Measurements from ENCODE around the gene GRM2.
"Not testable (repeated sequence)": the region's sequence is repeated elsewhere in the genome, so short reads cannot be mapped to it uniquely, and the experiment has no call there.

The GRM2 gene

GRCh38 chr3:51729042-51729633, 22.3 kb downstream of the GRM2 start:
- DNase-seq = no peak

- DNase-seq = no peak
These were observed 27.1 kb downstream of the GRM2 start for GRCh38 chr3:51733859-51734571.

- DNase-seq = no peak
These were observed 27.7 kb downstream of the GRM2 start for GRCh38 chr3:51734572-51734907.

- no peak for DNase-seq
These were observed 28.2 kb downstream of the GRM2 start for GRCh38 chr3:51735039-51735438.

DNA sequence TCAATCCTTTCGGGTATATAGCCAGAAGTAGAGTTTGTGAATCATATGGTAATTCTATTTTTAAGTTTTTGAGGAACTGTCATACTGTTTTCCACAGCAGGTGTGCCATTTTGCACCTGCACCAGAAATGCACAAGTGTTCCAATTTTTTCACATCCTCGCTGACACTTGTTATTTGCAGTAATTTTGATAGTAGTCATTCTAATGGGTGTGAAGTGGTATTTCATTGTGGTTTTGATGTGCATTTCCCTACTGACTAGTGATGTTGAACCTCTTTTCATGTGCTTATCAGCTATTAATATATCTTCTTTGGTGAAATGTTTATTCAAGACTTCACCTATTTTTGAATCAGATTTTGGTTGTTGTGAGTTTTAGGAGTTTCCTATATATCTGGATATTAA, 29.1 kb downstream of the GRM2 start:
- DNase-seq = no peak

GRCh38 chr3:51739110-51739509, 32.2 kb downstream of the GRM2 start:
- no peak for DNase-seq

DNA sequence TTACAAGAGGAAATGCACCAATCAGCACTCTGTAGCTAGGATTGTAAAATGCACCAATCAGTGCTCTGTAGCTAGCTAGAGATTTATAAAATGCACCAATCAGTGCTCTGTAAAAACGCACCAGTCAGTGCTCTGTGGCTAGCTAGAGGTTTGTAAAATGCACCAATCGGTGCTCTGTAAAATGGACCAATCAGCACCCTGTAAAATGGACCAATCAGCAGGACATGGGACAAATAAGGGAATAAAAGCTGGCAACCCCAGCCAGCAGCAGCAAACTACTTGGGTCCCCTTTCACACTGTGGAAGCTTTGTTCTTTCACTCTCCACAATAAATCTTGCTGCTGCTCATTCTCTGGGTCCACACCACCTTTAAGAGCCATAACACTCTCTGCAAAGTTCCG, 35.5 kb downstream of the GRM2 start:
- not testable (repeated sequence) for DNase-seq

- DNase-seq = not testable (repeated sequence)
These were observed 36.1 kb downstream of the GRM2 start for GRCh38 chr3:51742978-51743377.

- no peak for DNase-seq
These were observed 41.0 kb downstream of the GRM2 start for GRCh38 chr3:51747840-51748239.

- DNase-seq = no peak
These were observed 41.5 kb downstream of the GRM2 start for GRCh38 chr3:51748327-51748726.

GRCh38 chr3:51750878-51751277, 44.0 kb downstream of the GRM2 start:
- DNase-seq = no peak

DNA sequence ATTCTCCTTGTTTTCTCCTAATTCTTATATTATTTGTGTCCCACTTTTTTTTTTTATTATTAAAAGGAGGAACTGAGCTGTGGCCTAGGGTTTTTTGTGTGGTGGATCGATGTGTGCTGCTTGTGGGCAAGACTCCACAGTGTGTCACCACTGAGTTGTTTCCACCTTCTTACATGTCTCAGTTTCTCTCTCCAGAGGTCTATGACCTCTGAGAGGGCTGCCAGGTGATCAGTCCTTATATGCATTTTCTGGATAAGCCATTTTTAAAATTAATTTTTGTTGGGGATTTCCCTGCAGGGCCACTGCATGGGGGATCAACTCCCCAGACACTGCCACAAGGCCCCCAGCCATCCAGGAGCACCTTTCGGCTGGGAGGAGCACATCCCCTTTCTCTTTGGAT, 44.4 kb downstream of the GRM2 start:
- no peak for DNase-seq

- DNase-seq = not testable (repeated sequence)
These were observed 47.2 kb downstream of the GRM2 start for GRCh38 chr3:51753763-51754750.

DNA sequence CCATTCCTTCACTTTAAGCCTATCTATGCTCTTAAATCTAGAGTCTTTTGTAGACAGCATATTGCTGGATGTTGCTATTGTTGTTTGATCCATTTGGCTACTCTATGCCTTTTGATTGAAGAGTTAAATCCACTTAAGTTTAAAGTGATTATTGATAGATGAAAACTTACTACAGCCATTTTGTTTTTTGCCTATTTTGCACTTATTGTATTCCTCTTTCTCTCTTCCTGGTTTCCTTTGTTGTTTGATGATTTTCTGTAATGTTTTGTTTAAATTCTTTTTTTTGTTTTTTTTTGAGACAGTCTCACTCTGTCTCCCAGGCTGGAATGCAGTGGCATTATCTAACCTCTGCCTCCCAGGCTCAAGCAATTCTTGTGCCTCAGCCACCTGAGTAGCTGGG, 52.3 kb downstream of the GRM2 start:
- no peak for DNase-seq
